Measurements from ENCODE around the gene CEP85.
"Not testable (repeated sequence)": the region's sequence is repeated elsewhere in the genome, so short reads cannot be mapped to it uniquely, and the experiment has no call there.

CEP85 gene

GRCh38 chr1:26225033-26225831, 8.8 kb upstream of the CEP85 start:
- peak; percentile 37 for DNase-seq

GRCh38 chr1:26230682-26231081, 3.3 kb upstream of the CEP85 start:
- DNase-seq: not testable (repeated sequence)

- DNase-seq: peak; percentile 31
Observed at GRCh38 chr1:26234644-26235370, 807 bp downstream of the CEP85 start.

GRCh38 chr1:26237230-26237966, 3.4 kb downstream of the CEP85 start:
- peak; percentile 37 for DNase-seq

GRCh38 chr1:26239936-26240335, 5.9 kb downstream of the CEP85 start:
- no peak for DNase-seq

- no peak for DNase-seq
Observed at GRCh38 chr1:26252718-26253117, 18.7 kb downstream of the CEP85 start.

- no peak for DNase-seq
Observed at GRCh38 chr1:26254404-26254803, 20.4 kb downstream of the CEP85 start.

GRCh38 chr1:26257222-26257621, 23.2 kb downstream of the CEP85 start:
- DNase-seq: no peak

- DNase-seq: no peak
Observed at GRCh38 chr1:26259005-26259404, 25.0 kb downstream of the CEP85 start.

- no peak for DNase-seq
Observed at GRCh38 chr1:26259578-26259977, 25.6 kb downstream of the CEP85 start.

GRCh38 chr1:26263212-26263611, 29.2 kb downstream of the CEP85 start:
- no peak for DNase-seq

GRCh38 chr1:26265405-26265804, 31.4 kb downstream of the CEP85 start:
- no peak for DNase-seq

GRCh38 chr1:26268290-26269197, 34.5 kb downstream of the CEP85 start:
- DNase-seq: no peak

- no peak for DNase-seq
Observed at GRCh38 chr1:26269198-26269550, 35.2 kb downstream of the CEP85 start.

- DNase-seq: peak; percentile 44
Observed at GRCh38 chr1:26274801-26275425, 40.9 kb downstream of the CEP85 start.

- DNase-seq: peak; percentile 94
Observed at GRCh38 chr1:26275580-26276431, 41.8 kb downstream of the CEP85 start.

GRCh38 chr1:26276432-26276838, 42.4 kb downstream of the CEP85 start:
- no peak for DNase-seq

- no peak for DNase-seq
Observed at GRCh38 chr1:26277261-26277661, 43.3 kb downstream of the CEP85 start.

- DNase-seq: no peak
Observed at GRCh38 chr1:26277719-26278118, 43.7 kb downstream of the CEP85 start.

- DNase-seq: no peak
Observed at GRCh38 chr1:26278303-26278702, 44.3 kb downstream of the CEP85 start.
